ENCODE results near the gene TP73.

DNA sequence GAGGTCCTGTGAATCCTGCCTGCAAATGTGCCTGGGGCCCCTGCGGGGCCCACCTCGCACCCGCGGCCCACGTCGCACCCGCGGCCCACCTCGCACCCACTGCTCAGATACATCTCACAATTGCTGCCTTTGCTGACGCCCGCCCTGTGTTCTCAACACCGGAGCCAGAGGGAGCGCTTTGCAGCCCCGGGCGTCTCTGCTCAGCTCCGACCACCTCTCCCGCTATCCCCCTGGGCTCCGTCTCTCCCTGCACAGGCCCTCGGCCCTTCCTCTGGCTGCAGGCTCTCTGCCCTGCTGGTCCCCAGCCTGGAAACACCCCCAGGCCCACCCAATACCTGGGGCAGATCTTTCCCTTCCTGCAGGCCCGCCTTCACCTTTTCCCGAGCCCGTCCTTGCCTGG is 44.8 kb downstream of the TP73 start:
- TF ChIP-seq, protein P1, sequence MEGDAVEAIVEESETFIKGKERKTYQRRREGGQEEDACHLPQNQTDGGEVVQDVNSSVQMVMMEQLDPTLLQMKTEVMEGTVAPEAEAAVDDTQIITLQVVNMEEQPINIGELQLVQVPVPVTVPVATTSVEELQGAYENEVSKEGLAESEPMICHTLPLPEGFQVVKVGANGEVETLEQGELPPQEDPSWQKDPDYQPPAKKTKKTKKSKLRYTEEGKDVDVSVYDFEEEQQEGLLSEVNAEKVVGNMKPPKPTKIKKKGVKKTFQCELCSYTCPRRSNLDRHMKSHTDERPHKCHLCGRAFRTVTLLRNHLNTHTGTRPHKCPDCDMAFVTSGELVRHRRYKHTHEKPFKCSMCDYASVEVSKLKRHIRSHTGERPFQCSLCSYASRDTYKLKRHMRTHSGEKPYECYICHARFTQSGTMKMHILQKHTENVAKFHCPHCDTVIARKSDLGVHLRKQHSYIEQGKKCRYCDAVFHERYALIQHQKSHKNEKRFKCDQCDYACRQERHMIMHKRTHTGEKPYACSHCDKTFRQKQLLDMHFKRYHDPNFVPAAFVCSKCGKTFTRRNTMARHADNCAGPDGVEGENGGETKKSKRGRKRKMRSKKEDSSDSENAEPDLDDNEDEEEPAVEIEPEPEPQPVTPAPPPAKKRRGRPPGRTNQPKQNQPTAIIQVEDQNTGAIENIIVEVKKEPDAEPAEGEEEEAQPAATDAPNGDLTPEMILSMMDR (IDR thresholded peaks at IDR 0.05), result no peak
- no peak for TF ChIP-seq POLR2A (IDR thresholded peaks at IDR 0.05)

Measured in heart left ventricle (tissue), 13 donors.